CD4-positive, alpha-beta T cell treated with Interleukin-4 for 1 hour (primary cell): ENCODE data around the gene SMARCA1.
"Not testable (repeated sequence)": the region's sequence is repeated elsewhere in the genome, so short reads cannot be mapped to it uniquely, and the experiment has no call there.

Experiments used
- DNase-seq, 2 donors: peaks; one replicate each; pipeline ENCODE4 v3.0.0-alpha.2; 2020 to 2022

The SMARCA1 gene, protein sequence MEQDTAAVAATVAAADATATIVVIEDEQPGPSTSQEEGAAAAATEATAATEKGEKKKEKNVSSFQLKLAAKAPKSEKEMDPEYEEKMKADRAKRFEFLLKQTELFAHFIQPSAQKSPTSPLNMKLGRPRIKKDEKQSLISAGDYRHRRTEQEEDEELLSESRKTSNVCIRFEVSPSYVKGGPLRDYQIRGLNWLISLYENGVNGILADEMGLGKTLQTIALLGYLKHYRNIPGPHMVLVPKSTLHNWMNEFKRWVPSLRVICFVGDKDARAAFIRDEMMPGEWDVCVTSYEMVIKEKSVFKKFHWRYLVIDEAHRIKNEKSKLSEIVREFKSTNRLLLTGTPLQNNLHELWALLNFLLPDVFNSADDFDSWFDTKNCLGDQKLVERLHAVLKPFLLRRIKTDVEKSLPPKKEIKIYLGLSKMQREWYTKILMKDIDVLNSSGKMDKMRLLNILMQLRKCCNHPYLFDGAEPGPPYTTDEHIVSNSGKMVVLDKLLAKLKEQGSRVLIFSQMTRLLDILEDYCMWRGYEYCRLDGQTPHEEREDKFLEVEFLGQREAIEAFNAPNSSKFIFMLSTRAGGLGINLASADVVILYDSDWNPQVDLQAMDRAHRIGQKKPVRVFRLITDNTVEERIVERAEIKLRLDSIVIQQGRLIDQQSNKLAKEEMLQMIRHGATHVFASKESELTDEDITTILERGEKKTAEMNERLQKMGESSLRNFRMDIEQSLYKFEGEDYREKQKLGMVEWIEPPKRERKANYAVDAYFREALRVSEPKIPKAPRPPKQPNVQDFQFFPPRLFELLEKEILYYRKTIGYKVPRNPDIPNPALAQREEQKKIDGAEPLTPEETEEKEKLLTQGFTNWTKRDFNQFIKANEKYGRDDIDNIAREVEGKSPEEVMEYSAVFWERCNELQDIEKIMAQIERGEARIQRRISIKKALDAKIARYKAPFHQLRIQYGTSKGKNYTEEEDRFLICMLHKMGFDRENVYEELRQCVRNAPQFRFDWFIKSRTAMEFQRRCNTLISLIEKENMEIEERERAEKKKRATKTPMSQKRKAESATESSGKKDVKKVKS

GRCh38 chrX:129523079-129523911 is at the start of gene SMARCA1:
Gene SMARCA1, minus strand, starts transcription at chrX:129523490. Its CDS starts 120 bp downstream, at chrX:129523370.
- no peak for DNase-seq

- no peak for DNase-seq
Measured at GRCh38 chrX:129572422-129572821, 49.1 kb upstream of the SMARCA1 start.

DNA sequence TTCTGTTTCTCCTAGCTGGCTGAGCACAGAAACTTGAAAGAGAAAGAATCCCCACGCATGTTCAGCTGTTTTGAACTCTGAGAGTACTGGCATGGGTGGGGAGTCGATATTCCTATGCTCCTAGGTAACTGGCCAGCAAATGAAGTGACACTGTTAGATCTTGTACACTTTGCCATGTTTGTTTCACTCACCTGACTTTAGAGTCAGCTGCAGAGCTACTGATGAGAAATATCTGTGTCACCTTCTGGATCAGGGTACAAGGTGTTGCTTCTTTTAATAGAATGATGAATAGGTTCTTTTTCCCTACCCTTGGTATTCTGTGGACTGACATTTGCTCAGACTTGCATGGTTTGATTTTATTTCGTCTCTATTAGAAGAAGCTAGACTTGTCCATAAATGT is 45.1 kb upstream of the SMARCA1 start:
- no peak for DNase-seq

DNA sequence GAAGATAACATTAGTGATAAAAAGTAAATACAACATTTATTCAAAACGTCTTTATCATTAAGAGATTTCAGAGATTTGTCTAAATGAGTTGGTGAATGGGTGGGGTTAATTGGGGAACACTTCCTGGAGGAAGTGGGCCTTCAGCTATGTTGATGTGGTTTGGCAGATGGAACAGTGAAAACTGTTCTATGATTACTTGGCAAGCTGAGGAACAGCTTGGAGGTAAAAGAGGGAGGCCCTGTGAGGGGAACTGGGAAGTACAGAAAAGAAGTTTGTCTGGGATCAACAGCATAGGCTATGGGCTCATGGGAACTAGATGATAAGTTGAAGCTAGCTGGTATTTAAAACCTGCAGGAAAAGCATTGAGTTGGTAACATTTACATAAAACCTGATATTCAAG is 42.8 kb upstream of the SMARCA1 start:
- no peak for DNase-seq

- no peak for DNase-seq
Measured at GRCh38 chrX:129565046-129565650, 41.9 kb upstream of the SMARCA1 start.

DNA sequence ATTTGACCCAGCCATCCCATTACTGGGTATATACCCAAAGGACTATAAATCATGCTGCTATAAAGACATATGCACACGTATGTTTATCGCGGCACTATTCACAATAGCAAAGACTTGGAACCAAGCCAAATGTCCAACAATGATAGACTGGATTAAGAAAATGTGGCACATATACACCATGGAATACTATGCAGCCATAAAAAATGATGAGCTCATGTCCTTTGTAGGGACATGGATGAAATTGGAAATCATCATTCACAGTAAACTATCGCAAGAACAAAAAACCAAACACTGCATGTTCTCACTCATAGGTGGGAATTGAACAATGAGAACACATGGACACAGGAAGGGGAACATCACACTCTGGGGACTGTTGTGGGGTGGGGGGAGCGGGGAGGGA is 41.1 kb upstream of the SMARCA1 start:
- DNase-seq = not testable (repeated sequence)

GRCh38 chrX:129561453-129561852 is 38.2 kb upstream of the SMARCA1 start:
- DNase-seq = no peak

- no peak for DNase-seq
Measured at GRCh38 chrX:129559783-129560182, 36.5 kb upstream of the SMARCA1 start.

DNA sequence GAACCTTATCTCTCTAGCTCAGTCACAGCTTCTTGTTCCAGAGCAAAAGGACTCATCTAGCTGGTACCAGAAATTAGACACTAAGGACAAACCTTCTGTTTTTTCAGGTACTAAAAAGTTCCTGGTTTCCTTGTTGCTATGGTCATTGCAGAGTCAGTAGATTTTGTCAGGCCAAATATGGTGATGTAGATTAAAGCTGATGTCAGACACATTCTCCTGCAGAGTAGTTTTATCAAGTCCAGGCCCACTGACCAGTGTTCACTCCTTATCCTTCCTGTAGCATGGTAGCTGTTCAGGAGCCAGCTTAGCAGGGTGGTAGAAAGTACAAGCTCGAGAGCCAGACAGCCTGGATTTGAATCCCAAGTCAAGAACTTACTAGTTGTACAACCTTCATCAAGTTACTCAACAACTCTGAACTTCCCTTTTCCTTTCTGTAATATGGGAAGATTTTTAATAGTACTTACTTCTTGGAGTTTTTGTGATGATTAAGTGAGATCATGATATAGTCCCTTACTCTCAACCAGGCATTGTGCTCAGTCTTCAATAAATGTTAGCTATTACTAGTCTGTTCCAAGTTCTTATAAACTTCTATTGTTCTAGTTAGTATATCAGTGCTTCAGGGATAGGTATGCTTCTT is 34.7 kb upstream of the SMARCA1 start:
- DNase-seq = no peak

DNA sequence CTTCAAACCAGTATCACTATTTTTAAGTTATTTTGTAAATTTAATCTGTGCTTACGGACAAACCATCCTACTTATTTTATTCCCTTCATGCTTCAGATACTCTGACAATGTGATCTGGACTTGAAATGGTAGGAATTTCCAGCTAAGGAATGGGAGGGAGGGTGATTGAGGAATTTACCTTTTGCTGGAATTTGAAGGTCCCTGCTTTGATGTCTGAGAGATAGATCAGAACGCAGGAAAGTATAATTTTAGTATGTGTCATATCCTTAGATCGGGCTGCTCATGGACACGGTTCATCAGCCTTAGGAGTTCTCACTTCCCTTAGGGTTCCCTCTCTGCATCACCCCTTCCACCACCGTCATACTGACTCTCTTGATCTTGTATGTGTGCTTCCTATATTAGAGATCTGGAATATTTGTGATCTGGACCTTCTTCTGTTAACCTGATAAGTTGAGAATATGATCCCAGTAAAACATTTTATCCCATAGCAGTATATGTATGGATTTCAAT is 33.6 kb upstream of the SMARCA1 start:
- no peak for DNase-seq

DNA sequence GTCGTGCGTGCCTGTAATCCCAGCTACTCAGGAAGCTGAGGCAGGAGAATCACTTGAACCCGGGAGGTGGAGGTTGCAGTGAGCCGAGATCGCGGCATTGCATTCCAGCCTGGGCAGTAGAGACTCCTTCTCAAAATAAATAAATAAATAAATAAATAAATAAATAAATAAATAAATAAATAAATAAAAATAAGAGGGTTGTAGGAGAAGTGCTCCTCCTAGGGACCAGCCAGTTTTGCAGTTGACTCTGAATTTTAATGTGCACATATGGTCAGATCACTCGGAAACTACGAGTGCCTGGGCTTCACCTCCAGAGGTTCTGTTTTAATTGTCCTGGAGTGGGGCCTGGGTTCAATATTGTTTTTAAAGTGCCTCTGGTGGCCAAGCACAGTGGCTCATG is 31.5 kb upstream of the SMARCA1 start:
- DNase-seq = not testable (repeated sequence)

GRCh38 chrX:129553619-129554288 is 30.5 kb upstream of the SMARCA1 start:
- peak in 1 of 2 donors; percentile 14 for DNase-seq

- no peak for DNase-seq
Measured at GRCh38 chrX:129549124-129549523, 25.8 kb upstream of the SMARCA1 start.

GRCh38 chrX:129545408-129545807 is 22.1 kb upstream of the SMARCA1 start:
- no peak for DNase-seq

DNA sequence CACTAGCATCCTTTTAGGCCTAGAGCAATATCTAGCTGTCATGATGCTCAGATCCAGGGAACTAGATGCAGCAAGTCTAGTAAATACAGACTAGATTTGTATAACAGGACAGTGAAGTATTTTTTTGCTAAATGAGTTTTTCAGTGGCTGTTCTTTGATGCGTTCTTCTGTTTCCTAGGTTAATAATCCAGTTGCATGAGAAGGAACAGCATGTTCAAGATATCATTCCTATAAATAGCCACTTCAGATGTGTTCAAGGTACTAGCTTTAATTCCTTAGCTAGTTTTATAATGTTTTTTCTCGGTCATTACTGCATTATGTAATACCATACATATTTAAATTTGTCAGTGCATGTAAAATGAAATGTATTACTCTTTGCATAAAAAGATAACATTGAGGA is 21.5 kb upstream of the SMARCA1 start:
- no peak for DNase-seq

GRCh38 chrX:129540722-129541184 is 17.5 kb upstream of the SMARCA1 start:
- no peak for DNase-seq

DNA sequence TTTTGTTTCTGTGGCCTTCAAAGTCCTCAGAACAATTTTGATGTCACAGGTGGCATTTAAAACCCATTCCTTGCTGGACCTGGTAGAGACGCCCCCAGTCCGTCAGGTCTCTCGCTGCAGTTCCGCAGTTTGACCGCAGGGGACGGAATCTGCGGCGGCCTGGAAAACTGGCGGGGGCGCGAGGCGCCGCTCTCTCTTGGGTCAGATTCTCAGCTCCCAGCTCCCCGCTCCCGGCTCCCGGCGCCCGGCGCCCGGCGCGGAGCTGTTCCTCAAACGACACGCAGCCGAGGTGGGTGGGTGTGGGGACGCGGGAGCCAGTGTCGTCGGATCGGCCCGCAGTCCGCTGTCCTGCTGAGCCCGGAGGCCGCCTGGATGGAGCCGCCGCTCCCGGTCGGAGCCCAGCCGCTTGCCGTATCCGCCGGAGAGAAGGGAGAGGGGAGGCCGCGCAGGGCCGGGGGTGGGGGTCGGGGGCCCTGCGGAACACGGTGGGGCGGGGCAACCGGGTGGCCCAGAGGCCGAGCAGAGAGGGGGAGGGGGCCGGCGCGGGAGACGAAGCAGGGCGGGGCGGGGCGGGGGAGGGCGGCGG is 16.9 kb upstream of the SMARCA1 start, which contains the start of gene OCRL:
TSS of gene OCRL (plus strand) at position 192 of the 586 bp plus-strand sequence. CDS start at position 373, 181 bp downstream.
- peak; percentile 53 to 54 for DNase-seq

- no peak for DNase-seq
Measured at GRCh38 chrX:129534816-129535578, 11.7 kb upstream of the SMARCA1 start.

- no peak for DNase-seq
Measured at GRCh38 chrX:129531132-129531531, 7.8 kb upstream of the SMARCA1 start.
